SH-SY5Y (cell line): ENCODE results near the gene NCKAP5.
A peak's percentile ranks its signal among the peaks of the same experiment; 100 is the strongest.

Experiments
- GATA2 ChIP-seq: IDR thresholded peaks from 2 replicates; pipeline ENCODE4 v1.6.1; 2011; ENCODE audit warnings: mild to moderate bottlenecking, low read depth, low read length
- GATA3 ChIP-seq: IDR thresholded peaks from 2 replicates; pipeline ENCODE4 v1.6.1; 2011; ENCODE audit warnings: low read depth, mild to moderate bottlenecking, low read length, moderate library complexity

Gene NCKAP5

GRCh38 chr2:132651115-132652045 is 916.9 kb downstream of the NCKAP5 start:
- TF ChIP-seq GATA2 (no peak), GATA3 (no peak)

DNA sequence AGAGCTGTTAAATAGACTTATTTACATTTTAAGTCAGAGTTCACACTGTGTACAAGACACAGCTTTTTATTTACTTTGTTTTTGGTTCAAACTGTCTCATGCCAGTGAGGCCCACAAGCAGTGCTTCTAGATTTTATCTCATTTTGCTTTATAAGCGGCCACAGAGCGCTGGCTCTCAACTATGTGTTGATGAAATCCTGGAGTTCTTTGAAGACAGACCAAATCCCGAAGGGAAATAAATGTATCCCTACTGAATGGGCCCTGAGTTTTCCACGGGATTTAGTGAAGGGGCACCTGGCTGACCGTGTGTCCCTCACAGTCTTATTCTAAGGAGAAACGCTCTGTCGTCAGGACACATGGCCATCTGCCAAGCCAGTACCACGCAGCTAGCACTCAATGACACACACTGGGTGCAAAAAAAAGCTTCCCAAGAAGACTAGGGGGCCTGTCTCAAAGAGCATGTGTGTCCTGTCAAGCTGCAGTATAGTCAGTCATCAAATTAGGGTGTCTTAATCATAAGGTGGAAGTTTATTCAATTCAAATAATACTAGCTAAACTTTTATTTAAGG is 921.6 kb downstream of the NCKAP5 start:
- peak; percentile 78 for TF ChIP-seq GATA2
- TF ChIP-seq GATA3 = peak; percentile 54; the same call in 1 of the 2 replicates

GRCh38 chr2:132645722-132646539 is 922.3 kb downstream of the NCKAP5 start:
- TF ChIP-seq GATA3 (no peak), GATA2 (no peak)

DNA sequence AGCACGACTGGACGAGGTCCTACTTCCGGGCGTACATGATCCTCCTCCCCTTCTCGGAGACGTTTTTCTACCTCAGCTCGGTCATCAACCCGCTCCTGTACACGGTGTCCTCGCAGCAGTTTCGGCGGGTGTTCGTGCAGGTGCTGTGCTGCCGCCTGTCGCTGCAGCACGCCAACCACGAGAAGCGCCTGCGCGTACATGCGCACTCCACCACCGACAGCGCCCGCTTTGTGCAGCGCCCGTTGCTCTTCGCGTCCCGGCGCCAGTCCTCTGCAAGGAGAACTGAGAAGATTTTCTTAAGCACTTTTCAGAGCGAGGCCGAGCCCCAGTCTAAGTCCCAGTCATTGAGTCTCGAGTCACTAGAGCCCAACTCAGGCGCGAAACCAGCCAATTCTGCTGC is 923.1 kb downstream of the NCKAP5 start:
- no peak for TF ChIP-seq GATA2
- no peak for TF ChIP-seq GATA3

GRCh38 chr2:132642415-132642814 is 925.8 kb downstream of the NCKAP5 start:
- no peak for TF ChIP-seq GATA3
- no peak for TF ChIP-seq GATA2

DNA sequence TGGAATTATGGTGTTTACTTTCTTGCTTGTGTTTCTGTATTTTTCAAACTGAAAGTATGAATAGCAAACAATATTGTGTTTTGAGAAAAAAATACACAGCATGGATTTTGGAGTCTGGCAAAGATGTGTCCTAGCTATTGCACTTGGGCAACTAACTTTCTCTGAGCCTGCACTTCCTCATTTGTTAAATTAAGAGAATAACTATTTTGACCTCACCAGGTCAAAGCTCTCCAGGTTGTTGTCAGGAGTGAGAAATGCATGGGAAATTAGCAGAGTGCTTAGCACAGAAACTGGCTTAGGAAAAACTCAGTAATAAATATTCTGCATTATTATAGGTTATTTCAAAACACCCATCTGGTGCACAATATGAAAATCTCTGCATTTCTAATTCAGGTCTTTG is 926.4 kb downstream of the NCKAP5 start:
- no peak for TF ChIP-seq GATA3
- no peak for TF ChIP-seq GATA2

DNA sequence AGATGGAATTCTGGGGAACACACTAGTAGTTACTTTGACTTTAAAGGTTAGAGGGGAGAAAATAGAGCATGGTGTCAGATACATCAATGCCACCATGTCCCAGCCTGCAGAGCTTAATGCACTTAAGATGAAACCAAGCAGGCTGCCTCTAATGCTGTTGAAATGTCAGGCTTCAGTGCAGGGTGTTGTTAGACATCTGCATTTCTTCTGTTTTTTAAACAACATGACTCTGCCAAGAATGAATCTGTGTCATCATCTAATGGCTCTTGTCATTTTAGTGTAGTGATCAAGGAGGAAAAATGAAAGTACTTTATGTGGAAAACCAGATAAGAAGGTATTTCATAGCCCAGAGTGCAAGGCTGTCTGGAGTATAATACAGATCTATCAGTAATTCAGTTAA is 928.1 kb downstream of the NCKAP5 start:
- TF ChIP-seq GATA3 = no peak
- no peak for TF ChIP-seq GATA2

DNA sequence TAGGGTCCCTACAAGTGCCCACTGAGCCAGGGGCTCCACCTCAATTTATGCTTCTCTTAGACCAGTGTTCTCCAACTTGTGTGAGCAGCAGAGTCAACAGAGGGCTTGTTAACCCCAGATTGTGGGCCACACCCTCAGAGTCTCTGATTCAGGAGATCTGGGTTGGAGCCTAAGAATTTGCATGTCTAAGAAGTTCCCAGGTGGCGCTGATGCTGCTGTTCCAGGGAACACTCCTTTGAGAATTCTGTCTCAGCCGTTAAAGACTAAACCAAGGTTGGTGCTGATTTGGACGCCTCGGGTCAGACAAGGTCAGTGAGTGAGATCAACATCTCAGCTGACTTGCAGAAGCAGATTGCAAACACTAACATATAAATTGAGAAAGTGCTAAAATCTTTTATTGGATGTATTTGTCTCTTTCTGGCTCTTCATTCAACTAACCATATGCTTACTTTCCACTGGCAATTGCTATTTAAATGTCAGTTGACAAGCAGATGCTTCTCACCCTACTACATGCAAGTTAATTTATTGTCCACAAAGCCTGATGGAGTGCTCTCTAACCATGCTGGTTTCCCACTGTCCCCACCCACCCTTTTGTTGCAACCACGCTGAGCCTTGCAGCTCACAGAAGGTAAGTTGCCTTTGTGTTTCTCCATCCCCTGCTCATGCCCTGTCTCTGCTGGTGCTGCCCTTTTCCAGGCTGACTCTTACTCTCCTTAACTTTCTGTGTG is 929.8 kb downstream of the NCKAP5 start:
- TF ChIP-seq GATA2 = no peak
- TF ChIP-seq GATA3 = no peak

GRCh38 chr2:132636346-132636745 is 931.9 kb downstream of the NCKAP5 start:
- TF ChIP-seq GATA2 = no peak
- TF ChIP-seq GATA3 = no peak

GRCh38 chr2:132633635-132634034 is 934.6 kb downstream of the NCKAP5 start:
- TF ChIP-seq GATA2 = no peak
- TF ChIP-seq GATA3 = no peak

GRCh38 chr2:132632000-132632649 is 936.1 kb downstream of the NCKAP5 start:
- TF ChIP-seq GATA3 (no peak), GATA2 (no peak)

GRCh38 chr2:132627536-132627935 is 940.7 kb downstream of the NCKAP5 start:
- TF ChIP-seq GATA2 (no peak), GATA3 (no peak)
